ENCODE data around the gene NDST1.

The NDST1 gene

DNA sequence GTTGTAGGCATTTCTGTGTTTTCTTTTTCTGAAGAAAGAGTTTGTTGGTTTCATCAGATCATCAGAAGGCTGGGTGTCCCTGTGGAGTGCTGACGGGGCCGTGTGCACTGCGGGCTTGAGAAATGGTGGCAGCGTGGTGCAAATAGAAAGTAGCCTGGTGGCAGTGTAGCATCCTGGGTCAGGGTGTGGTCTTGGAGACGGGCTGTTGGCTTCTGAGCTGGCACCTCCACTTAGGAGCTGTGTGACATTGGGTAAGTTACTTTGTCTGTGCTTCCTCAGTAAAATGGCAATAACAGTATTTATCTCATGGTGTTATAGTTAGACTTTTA, 10.0 kb upstream of the NDST1 start:
- Histone ChIP-seq H3K9ac (ENCODE audit: low read length) (no peak overlapping the region), H3K9me3 (ENCODE audit: insufficient read depth, low read length) (no peaks in the 10 kb centered on the region), H2AFZ (ENCODE audit: low read depth, low read length, severe bottlenecking) (no peak overlapping the region), H3K4me3 (ENCODE audit: insufficient read depth, low read length, poor library complexity, severe bottlenecking) (no peak overlapping the region), H3K9me2 (replicated peaks; ENCODE audit: insufficient read depth, low read length) (no peaks in the 10 kb centered on the region), H4K20me1 (ENCODE audit: low read depth, low read length) (no peaks in the 10 kb centered on the region), H3K36me3 (ENCODE audit: low read length) (no peaks in the 10 kb centered on the region), H3K4me2 (ENCODE audit: low read depth, low read length, poor library complexity, severe bottlenecking) (no peak overlapping the region), H3K27ac (ENCODE audit: low read depth, low read length) (no peak overlapping the region), H3F3A (ENCODE audit: insufficient read depth) (no peaks in the 10 kb centered on the region), H3K79me2 (ENCODE audit: insufficient read depth, low read length) (no peaks in the 10 kb centered on the region), H3K27me3 (ENCODE audit: low read length) (no peaks in the 10 kb centered on the region)
- TF ChIP-seq, protein P1, sequence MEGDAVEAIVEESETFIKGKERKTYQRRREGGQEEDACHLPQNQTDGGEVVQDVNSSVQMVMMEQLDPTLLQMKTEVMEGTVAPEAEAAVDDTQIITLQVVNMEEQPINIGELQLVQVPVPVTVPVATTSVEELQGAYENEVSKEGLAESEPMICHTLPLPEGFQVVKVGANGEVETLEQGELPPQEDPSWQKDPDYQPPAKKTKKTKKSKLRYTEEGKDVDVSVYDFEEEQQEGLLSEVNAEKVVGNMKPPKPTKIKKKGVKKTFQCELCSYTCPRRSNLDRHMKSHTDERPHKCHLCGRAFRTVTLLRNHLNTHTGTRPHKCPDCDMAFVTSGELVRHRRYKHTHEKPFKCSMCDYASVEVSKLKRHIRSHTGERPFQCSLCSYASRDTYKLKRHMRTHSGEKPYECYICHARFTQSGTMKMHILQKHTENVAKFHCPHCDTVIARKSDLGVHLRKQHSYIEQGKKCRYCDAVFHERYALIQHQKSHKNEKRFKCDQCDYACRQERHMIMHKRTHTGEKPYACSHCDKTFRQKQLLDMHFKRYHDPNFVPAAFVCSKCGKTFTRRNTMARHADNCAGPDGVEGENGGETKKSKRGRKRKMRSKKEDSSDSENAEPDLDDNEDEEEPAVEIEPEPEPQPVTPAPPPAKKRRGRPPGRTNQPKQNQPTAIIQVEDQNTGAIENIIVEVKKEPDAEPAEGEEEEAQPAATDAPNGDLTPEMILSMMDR (IDR thresholded peaks at IDR 0.05; ENCODE audit: insufficient read depth, low read length, poor library complexity, severe bottlenecking) = no peak
- TF ChIP-seq EZH2phosphoT487 (conservative IDR thresholded peaks at IDR 0.05; ENCODE audit: low read length) = no peak

DNA sequence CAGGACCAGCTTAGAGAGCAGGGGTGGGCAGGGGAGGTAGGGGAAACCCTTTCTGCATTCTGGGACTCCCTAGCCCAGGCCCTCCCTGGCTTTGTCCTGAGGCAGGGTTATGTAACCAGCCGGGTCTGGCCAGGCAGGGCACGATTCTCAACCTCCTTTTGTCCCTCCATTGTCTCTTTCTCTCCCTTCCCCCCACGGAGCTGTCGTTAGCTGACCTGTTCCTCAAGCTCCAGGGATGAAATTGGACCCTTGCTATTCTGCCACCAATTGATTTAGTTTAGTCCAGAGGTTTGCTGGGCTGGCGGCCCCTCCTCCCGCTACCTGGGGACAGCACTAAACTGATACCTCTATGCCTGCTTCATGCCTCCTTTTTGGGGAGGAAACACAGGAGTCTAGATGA, 9.4 kb upstream of the NDST1 start:
- no peaks in the 10 kb centered on the region for H3K9me2 ChIP-seq (replicated peaks; ENCODE audit: insufficient read depth, low read length)
- H4K20me1 ChIP-seq (ENCODE audit: low read depth, low read length) = no peaks in the 10 kb centered on the region
- H3K4me2 ChIP-seq (ENCODE audit: low read depth, low read length, poor library complexity, severe bottlenecking) = no peak overlapping the region
- no peak for TF ChIP-seq EZH2phosphoT487 (conservative IDR thresholded peaks at IDR 0.05; ENCODE audit: low read length)
- TF ChIP-seq, protein P1 (IDR thresholded peaks at IDR 0.05; ENCODE audit: insufficient read depth, low read length, poor library complexity, severe bottlenecking) = no peak
- no peak overlapping the region for H3K9ac ChIP-seq (ENCODE audit: low read length)
- H3K27me3 ChIP-seq (ENCODE audit: low read length) = no peaks in the 10 kb centered on the region
- H2AFZ ChIP-seq (ENCODE audit: low read depth, low read length, severe bottlenecking) = no peak overlapping the region
- no peak overlapping the region for H3K27ac ChIP-seq (ENCODE audit: low read depth, low read length)
- no peak overlapping the region for H3K4me3 ChIP-seq (ENCODE audit: insufficient read depth, low read length, poor library complexity, severe bottlenecking)
- H3K79me2 ChIP-seq (ENCODE audit: insufficient read depth, low read length) = no peaks in the 10 kb centered on the region
- no peaks in the 10 kb centered on the region for H3F3A ChIP-seq (ENCODE audit: insufficient read depth)
- no peaks in the 10 kb centered on the region for H3K36me3 ChIP-seq (ENCODE audit: low read length)
- H3K9me3 ChIP-seq (ENCODE audit: insufficient read depth, low read length) = no peaks in the 10 kb centered on the region

DNA sequence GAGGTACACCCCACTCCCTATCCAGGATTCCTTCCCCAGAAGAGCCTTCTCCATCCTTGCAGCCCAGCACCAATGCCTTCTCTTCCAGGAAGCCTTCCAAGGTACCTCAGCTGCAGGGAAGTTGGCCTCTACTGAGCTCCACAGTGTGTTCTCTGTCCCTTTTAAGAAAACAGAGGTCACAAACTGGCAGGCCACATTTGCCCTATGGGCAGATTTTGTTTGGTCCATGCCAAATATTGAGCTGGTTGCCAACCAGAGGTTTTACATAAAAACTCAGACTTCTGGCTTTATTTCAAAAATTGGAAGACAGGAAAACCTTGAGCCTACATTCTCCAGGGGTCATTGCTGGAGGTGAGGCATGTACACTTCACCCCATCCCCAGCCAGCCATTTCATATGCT, 9.0 kb upstream of the NDST1 start:
- Histone ChIP-seq H3K79me2 (ENCODE audit: insufficient read depth, low read length) (no peaks in the 10 kb centered on the region), H3K9me3 (ENCODE audit: insufficient read depth, low read length) (no peaks in the 10 kb centered on the region), H4K20me1 (ENCODE audit: low read depth, low read length) (no peaks in the 10 kb centered on the region), H3K4me2 (ENCODE audit: low read depth, low read length, poor library complexity, severe bottlenecking) (no peak overlapping the region), H2AFZ (ENCODE audit: low read depth, low read length, severe bottlenecking) (no peak overlapping the region), H3K4me3 (ENCODE audit: insufficient read depth, low read length, poor library complexity, severe bottlenecking) (no peak overlapping the region), H3F3A (ENCODE audit: insufficient read depth) (no peaks in the 10 kb centered on the region), H3K36me3 (ENCODE audit: low read length) (no peaks in the 10 kb centered on the region), H3K27ac (ENCODE audit: low read depth, low read length) (no peak overlapping the region), H3K9me2 (replicated peaks; ENCODE audit: insufficient read depth, low read length) (no peaks in the 10 kb centered on the region), H3K9ac (ENCODE audit: low read length) (no peak overlapping the region), H3K27me3 (ENCODE audit: low read length) (no peaks in the 10 kb centered on the region)
- TF ChIP-seq EZH2phosphoT487 (conservative IDR thresholded peaks at IDR 0.05; ENCODE audit: low read length) = no peak
- TF ChIP-seq, protein P1 (IDR thresholded peaks at IDR 0.05; ENCODE audit: insufficient read depth, low read length, poor library complexity, severe bottlenecking) = no peak
